ENCODE data around the gene CAPS2. TPM values are rescaled to one million over a fixed set of nuclear protein-coding genes. Genes with fewer than 3 reads are reported as not detected.

Gene CAPS2
- polyA plus RNA-seq, 4 donors, result 7.4 to 9.2 (median 8.0) TPM

Other genes starting within 250 kb of the CAPS2 start
- under 1 TPM; 0.34 to 0.94 (median 0.69) TPM for gene KCNC2, start 120.5 kb downstream of the CAPS2 start, polyA plus RNA-seq (ENCODE audit: insufficient read length in 4 of 4)
- under 1 TPM; 0.24 to 0.65 (median 0.53) TPM for gene GLIPR1L1, start 4.3 kb upstream of the CAPS2 start, polyA plus RNA-seq (ENCODE audit: insufficient read length in 4 of 4)
- gene GLIPR1L2, start 60.8 kb upstream of the CAPS2 start, polyA plus RNA-seq (ENCODE audit: insufficient read length in 4 of 4), result 1 to 10 TPM; 2.2 to 4.3 (median 3.2) TPM
- gene GLIPR1, start 150.4 kb upstream of the CAPS2 start, polyA plus RNA-seq (ENCODE audit: insufficient read length in 4 of 4), result 10 to 100 TPM; 15.1 to 17.7 (median 15.9) TPM
- gene KRR1, start 181.3 kb upstream of the CAPS2 start, polyA plus RNA-seq (ENCODE audit: insufficient read length in 4 of 4), result 100 to 1,000 TPM in 1 of 4 donors, 10 to 100 TPM in 3; 82.9 to 107 (median 84.7) TPM

Measured in left renal cortex interstitium (tissue), 4 donors.